Activated gamma-delta T cell (primary cell): ENCODE data around the gene TP53I11.

Source experiments
- DNase-seq: peaks from one replicate; lab custom pipeline; 2025; lab: John Stamatoyannopoulos, UW

The TP53I11 gene

GRCh38 chr11:44957040-44957515 lies 6.4 kb upstream of the TP53I11 start:
- DNase-seq, result no peak

GRCh38 chr11:44955015-44955738 lies 4.5 kb upstream of the TP53I11 start:
- DNase-seq, result no peak

DNA sequence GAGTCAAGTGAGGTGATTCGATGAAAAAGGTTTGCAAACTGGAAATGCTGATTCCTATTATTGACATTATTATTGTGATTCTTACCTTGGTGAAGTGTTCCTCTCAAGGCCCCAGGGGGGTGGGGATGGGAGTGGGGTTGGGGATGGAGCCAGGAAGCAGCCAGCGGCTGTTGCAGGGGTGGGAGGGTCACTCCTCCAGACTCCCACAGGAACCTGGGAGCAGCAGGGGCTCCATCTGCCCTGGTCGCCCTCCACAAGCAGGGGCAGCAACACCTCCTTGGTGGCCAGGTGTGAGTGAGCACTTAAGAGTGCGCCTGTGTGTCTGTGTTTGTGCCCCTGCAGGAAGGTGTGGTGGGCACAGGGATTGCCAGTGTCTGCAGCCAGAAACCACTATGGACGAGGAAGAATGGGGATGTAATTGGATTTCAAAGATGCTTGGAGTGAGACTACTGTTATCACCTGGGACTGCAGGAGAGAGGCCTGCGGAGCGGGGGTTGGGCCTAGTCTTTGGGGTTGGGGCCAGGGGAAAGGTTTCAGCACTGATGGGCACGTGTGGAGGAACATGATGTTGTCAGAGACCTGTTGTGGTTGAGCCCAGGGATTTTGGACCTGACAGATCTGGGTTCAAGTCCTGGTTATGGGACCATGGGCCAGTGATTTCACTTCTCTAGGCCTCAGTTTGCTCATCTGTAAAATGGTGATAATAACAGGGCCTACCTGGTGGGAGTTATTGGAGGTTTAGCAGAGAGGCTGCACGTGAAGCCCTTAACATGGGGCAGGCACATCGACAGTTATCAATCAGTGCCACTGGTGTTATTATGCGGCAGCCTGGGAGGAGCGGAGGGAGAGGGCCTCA lies 3.6 kb upstream of the TP53I11 start:
- no peak for DNase-seq

DNA sequence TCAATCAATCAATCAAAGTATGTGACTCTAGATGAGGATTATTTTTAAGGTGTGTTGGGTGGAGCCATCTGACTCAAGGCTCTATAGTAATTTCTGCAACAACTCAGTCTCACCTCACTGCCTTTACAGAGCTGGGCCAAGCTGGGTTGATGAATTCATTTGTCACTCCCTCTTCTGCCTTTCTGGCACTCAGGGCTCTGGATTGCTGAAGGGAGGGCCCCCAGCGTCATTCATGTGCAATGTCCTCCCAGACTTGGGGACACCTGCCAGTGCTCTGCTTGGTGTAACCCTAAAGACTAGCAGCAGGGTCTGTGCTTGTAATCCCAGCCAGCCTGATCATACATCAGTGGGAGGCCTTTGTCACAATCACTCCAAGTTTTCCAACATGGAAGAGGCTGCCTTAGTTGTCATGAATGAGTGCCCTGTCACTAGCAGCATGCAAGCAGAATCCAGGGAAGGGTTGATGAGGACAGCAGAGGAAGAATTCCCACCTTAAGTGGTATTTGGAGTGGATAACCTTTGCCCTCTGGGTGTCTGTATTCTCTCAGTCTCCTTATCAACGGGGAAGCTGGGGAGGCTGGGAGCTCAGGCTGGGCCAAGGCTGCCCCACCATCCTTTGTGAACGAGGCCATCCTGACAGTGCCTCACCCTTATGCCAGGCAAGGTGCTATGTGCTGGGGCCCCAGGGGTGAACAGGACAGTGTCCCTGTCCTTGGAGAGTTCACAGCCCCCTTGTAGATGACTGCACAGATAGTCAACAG lies 2.0 kb upstream of the TP53I11 start:
- DNase-seq, result no peak

- no peak for DNase-seq
Measured at GRCh38 chr11:44952082-44952481, 1.4 kb upstream of the TP53I11 start.

DNA sequence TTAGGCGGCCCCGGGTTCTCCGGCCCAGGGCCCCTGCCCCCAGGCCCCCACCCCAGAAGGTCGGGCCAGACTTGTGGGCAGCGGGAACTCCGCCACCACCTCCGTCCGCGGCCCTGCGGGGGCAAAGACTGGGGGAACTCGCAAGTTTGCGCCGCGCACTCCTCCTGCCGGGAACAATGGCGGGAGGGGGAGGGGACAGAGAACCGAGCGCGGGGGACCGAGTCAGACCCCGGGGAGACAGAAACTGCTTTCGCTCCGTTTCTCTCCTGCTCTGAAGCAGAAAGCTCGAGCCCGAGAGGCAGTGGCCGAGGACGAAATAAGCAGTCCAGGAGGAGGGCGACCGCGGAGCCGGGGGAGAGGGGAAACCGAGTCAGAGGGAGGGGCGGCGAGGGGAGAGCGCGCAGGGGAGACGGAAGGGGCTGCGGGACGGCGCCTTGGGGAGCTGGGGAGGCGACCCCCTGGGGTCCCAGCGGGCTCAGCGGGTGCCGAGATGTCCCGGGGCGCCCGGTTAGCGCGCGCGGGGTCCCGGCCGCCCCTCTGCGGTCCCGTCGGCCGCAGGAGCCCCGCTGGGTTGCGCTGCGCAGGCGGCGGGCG lies 555 bp downstream of the TP53I11 start:
- DNase-seq, result no peak

- DNase-seq, result no peak
Measured at GRCh38 chr11:44949160-44950030, 1.3 kb downstream of the TP53I11 start.

DNA sequence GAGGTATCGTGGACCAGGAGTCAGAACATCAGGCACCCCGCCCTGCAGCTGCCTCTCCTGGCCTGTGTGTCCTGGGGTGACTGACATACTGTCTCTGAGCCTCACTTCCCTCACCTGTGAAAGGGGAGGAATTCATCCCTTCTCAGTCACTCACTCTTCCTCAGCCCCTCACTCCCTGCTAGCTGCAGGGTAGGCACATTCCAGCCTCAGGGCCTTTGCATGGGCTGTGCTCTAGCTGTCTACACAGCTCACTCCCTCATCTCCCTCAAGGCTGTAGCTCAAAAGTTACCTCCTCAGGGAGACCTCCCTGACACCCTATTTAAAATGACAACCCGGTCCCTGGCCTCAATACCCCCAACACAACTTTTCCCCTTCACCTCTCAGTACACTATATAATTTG lies 2.5 kb downstream of the TP53I11 start:
- no peak for DNase-seq

DNA sequence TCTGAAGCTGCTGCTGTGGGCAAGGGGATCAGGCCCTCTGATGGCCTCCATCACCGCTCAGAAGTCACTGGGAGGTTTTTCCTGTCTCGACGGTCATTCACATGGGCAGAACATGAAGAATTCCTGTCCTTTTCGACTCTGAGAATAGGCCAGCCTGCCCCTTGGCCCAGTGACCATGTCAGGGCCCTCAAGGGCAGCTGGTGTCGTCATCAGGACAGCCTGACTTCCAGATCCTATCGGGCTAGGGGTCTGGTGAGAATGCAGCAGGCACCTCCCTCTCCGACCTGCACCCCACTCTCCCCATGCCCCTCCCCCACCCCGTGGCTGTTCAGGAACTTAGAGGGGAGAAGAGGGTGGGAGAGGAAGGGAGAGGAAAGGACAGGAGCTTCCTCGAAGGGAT lies 3.6 kb downstream of the TP53I11 start:
- no peak for DNase-seq

DNA sequence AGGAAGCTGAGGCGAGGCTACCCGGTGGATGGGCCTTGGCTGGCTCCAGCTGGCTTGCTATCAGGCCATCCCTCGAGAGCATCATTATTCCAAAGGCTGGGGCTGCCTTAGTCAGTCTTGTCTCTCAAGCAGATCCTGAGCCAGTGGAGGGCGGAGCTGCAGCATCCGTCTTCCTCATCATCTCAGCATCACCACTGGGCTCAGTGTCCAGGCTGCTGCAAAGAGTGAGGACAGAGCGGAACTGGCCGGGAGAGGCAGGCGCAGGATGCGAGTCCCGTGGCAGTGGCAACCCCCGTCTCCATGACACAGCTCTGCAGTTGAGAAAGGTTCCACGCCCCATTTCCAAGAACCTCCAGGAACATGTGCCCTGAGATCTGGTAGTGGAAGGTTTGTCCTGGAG lies 4.4 kb downstream of the TP53I11 start:
- DNase-seq, result no peak

GRCh38 chr11:44945666-44946065 lies 5.0 kb downstream of the TP53I11 start:
- DNase-seq, result no peak

DNA sequence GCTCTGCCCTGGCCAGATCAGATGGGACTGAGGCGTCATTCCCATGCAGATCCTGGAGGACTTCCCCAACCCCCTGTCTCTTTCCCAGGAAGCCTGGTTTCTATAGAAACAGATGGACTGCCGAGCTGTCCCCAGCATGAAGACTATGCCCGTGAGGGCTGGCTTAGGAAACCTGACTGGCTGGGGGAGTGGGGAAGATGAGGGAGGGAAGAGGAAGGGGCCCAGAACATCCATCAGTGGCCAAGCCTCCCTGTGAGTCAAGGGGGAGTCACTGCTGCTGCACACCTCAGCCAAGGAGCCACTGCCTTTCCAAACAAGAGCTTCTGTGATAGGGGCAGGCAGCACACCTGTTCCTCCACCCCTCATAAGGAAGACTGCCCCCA lies 5.8 kb downstream of the TP53I11 start:
- no peak for DNase-seq

- DNase-seq, result no peak
Measured at GRCh38 chr11:44944181-44944852, 6.4 kb downstream of the TP53I11 start.

DNA sequence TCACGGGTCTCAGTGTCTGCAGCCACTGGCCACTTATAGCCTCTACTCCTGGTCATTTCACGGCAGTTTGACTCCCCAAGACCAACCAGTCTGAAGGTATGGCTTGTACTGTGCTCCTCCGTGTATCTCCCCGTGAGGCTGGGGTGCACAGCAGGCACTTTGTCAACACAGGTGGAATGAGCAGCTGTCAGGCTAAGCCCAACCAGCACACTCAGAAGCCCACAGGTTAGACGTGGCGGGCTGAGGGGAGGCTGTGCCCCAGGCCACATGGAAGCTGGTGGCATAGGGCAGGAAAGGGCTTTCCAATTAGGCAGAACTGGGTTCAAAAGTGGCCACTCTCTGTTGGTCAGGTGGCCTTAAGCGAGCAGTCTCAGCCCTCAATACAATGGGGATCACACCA lies 7.0 kb downstream of the TP53I11 start:
- no peak for DNase-seq

GRCh38 chr11:44943118-44943517 lies 7.6 kb downstream of the TP53I11 start:
- no peak for DNase-seq

- no peak for DNase-seq
Measured at GRCh38 chr11:44942029-44942955, 8.4 kb downstream of the TP53I11 start.

DNA sequence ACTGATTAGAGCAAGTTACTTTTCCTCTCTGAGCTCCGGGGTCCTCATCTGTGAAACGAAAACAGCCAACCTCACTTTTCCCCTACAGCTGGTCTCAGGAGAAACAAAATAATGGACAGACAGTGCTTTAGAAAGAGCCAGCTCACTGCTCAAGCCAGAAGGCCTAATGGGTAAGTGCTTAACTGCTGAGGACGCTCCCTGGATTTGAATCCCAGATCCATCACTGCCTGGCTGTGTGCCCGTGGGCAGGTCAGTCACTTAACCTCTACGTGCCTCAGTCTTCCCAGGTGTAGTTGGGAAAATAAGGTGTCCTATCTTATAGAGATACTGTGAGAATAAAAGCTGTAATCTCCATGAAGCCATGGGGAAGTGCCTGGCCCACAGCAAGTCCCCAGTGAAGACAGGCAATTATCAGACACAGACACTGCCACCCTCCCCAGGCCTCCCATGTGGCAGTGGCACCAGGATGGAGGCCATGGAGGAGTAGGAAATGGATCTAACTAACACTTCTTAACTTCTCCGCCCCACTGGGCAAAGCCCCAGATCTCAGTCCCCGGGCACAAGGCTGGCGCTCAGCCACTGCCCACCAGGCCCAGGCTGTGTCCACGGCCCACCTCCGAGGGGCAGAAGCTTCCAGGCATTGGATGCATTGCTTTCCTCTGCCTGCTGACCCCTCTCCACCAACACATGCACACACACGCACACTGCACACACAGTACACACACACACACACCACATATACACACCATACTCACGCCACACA lies 9.2 kb downstream of the TP53I11 start:
- DNase-seq, result no peak

DNA sequence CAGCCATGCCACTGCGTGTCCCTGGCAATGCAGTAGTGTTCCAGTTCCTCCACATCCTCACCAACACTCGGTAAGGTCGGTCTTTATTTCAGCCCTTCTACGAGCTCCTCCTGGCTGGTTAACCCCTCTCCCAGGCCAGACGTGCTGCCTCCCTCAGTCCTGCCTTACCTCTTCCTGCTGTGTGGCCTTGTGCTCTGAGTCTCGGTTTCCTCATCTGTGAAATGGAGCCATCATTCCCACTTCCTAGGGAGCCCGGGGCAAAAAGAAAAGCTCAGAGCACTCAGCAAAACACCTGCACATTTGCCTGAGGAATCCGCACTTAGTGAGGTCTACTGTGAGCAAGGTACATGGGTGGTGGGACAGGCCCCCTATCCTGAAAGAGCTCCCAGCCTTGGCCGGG lies 9.8 kb downstream of the TP53I11 start:
- DNase-seq, result no peak

DNA sequence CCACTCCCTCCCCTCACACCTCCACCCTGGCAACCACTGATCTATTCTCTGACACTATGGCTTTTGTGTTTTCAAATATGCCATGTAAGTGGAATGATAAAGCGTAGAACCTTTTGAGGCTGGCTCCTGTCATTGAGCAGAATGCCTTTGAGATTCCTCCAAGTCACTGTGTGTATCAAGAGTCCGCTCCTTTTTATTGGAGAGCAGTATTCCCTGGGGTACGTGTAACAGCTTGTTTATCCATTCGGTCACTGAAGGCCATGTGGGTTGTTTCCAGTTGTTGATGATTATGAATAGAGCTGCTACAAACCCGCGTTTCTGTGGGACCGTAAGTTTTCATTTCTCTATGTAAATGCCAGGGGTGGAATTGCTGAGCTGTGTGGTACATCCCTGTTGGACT lies 10.3 kb downstream of the TP53I11 start:
- DNase-seq, result no peak
